EL (cell line): ENCODE measurements around the gene GPC2.
A peak's percentile ranks its signal among the peaks of the same experiment; 100 is the strongest.

ENCODE experiments used
- DNase-seq: peaks from one replicate; pipeline ENCODE4 v3.0.0-alpha.2; 2016

GPC2 gene

GRCh38 chr7:100167912-100168323, 9.3 kb downstream of the GPC2 start:
- DNase-seq: peak; percentile 21

- no peak for DNase-seq
These were observed 9.9 kb downstream of the GPC2 start for GRCh38 chr7:100166970-100167911.

- no peak for DNase-seq
These were observed 10.8 kb downstream of the GPC2 start for GRCh38 chr7:100166317-100166940.

- DNase-seq: no peak
These were observed 13.3 kb downstream of the GPC2 start for GRCh38 chr7:100163871-100164270.

- peak; percentile 24 for DNase-seq
These were observed 14.1 kb downstream of the GPC2 start for GRCh38 chr7:100163006-100163531.

- no peak for DNase-seq
These were observed 17.1 kb downstream of the GPC2 start for GRCh38 chr7:100160067-100160466.

GRCh38 chr7:100159099-100159623, 18.0 kb downstream of the GPC2 start:
- DNase-seq: no peak

GRCh38 chr7:100158229-100159098, 18.7 kb downstream of the GPC2 start, which contains the start of gene TRAPPC14:
Gene TRAPPC14 (minus strand): TSS chr7:100158723. CDS start chr7:100158499, 224 bp downstream.
- peak; percentile 83 for DNase-seq

GRCh38 chr7:100157334-100158228, 19.6 kb downstream of the GPC2 start:
- peak; percentile 69 for DNase-seq

GRCh38 chr7:100157069-100157333, 20.2 kb downstream of the GPC2 start:
- no peak for DNase-seq

- no peak for DNase-seq
These were observed 20.7 kb downstream of the GPC2 start for GRCh38 chr7:100156331-100157068.

- no peak for DNase-seq
These were observed 21.4 kb downstream of the GPC2 start for GRCh38 chr7:100155553-100156317.

- DNase-seq: no peak
These were observed 22.3 kb downstream of the GPC2 start for GRCh38 chr7:100154651-100155491.

GRCh38 chr7:100153708-100154535, 23.3 kb downstream of the GPC2 start:
- DNase-seq: no peak

- DNase-seq: no peak
These were observed 24.1 kb downstream of the GPC2 start for GRCh38 chr7:100152937-100153666.

GRCh38 chr7:100152404-100152803, 24.8 kb downstream of the GPC2 start:
- DNase-seq: no peak

GRCh38 chr7:100148559-100149328, 28.4 kb downstream of the GPC2 start, which contains the start of gene LAMTOR4:
Gene LAMTOR4 (plus strand): TSS chr7:100148918. CDS start chr7:100148973, 55 bp downstream.
- peak; percentile 99 for DNase-seq
